GM23338 (cell line): ENCODE data around the gene ATP1B4. TPM values are rescaled to one million over a fixed set of nuclear protein-coding genes. Genes with fewer than 3 reads are reported as not detected.

Experiments used
- ATAC-seq: fragments of 200-7000 bp; cut with Tn5 transposase; 3 replicates; pipeline ENCODE4 v1.9.1; 2020
- DNase-seq: peaks from one replicate; pipeline ENCODE4 v3.0.0-alpha.2; 2015; ENCODE audit warnings: low spot score
- H2AFZ ChIP-seq: fragments of 200-600 bp; sonication (generic); 2 replicates; pipeline ENCODE4 v1.8.0; 2016; ENCODE audit warnings: antibody characterized with exemption, mild to moderate bottlenecking, moderate library complexity
- H3F3A ChIP-seq: fragments of 200-600 bp; sonication (generic); replicated peaks from 2 replicates; pipeline ENCODE4 v1.8.0; 2017; ENCODE audit warnings: antibody characterized with exemption, mixed run types, low read depth
- H3K27ac ChIP-seq: fragments of 200-600 bp; sonication (generic); 2 replicates; pipeline ENCODE4 v1.6.1; 2016; ENCODE audit warnings: low read depth
- H3K27me3 ChIP-seq: fragments of 200-600 bp; sonication (generic); 2 replicates; pipeline ENCODE4 v1.8.0; 2016; ENCODE audit warnings: mild to moderate bottlenecking, mixed run types, moderate library complexity; ENCODE audit not compliant: insufficient read depth
- H3K36me3 ChIP-seq: fragments of 200-600 bp; sonication (generic); 2 replicates; pipeline ENCODE4 v1.8.0; 2016; ENCODE audit warnings: mild to moderate bottlenecking; ENCODE audit not compliant: insufficient read depth
- H3K4me1 ChIP-seq: fragments of 200-600 bp; sonication (generic); 2 replicates; pipeline ENCODE4 v1.8.0; 2016; ENCODE audit warnings: mild to moderate bottlenecking, moderate library complexity; ENCODE audit not compliant: insufficient read depth
- H3K4me2 ChIP-seq: fragments of 200-600 bp; sonication (generic); 2 replicates; pipeline ENCODE4 v1.7.1; 2017; ENCODE audit warnings: mixed run types
- H3K4me3 ChIP-seq: fragments of 200-600 bp; sonication (generic); 2 replicates; pipeline ENCODE4 v1.6.1; 2016; ENCODE audit warnings: mixed run types
- H3K79me2 ChIP-seq: fragments of 200-600 bp; sonication (generic); replicated peaks from 2 replicates; pipeline ENCODE4 v1.8.0; 2017; ENCODE audit warnings: mild to moderate bottlenecking; ENCODE audit not compliant: insufficient read depth
- H3K9me2 ChIP-seq: fragments of 200-600 bp; sonication (generic); 2 replicates; pipeline ENCODE4 v1.8.0; 2017; ENCODE audit not compliant: insufficient read depth
- H4K20me1 ChIP-seq: fragments of 200-600 bp; sonication (generic); replicated peaks from 2 replicates; pipeline ENCODE4 v1.8.0; 2017; ENCODE audit warnings: mild to moderate bottlenecking; ENCODE audit not compliant: insufficient read depth
- H3K27ac Mint-ChIP-seq: 2 replicates; pipeline ENCODE4 v1.8.0; 2020; ENCODE audit warnings: inconsistent platforms, mild to moderate bottlenecking, moderate library complexity, mixed read lengths
- H3K27me3 Mint-ChIP-seq: 3 replicates; pipeline ENCODE4 v1.8.0; 2022; ENCODE audit warnings: low read depth, mild to moderate bottlenecking, moderate library complexity, mixed read lengths, inconsistent platforms; ENCODE audit not compliant: insufficient read depth, poor library complexity
- H3K36me3 Mint-ChIP-seq: 3 replicates; pipeline ENCODE4 v1.8.0; 2021; ENCODE audit warnings: low read depth, mild to moderate bottlenecking, inconsistent platforms, moderate library complexity, mixed read lengths
- H3K4me1 Mint-ChIP-seq: 3 replicates; pipeline ENCODE4 v1.8.0; 2020; ENCODE audit warnings: mild to moderate bottlenecking, inconsistent platforms, mixed read lengths
- H3K4me3 Mint-ChIP-seq: 3 replicates; pipeline ENCODE4 v1.8.0; 2021; ENCODE audit warnings: moderate library complexity, mild to moderate bottlenecking, inconsistent platforms, mixed read lengths
- H3K9me3 Mint-ChIP-seq: 3 replicates; pipeline ENCODE4 v1.8.0; 2020; ENCODE audit warnings: moderate library complexity, mild to moderate bottlenecking, inconsistent platforms, mixed read lengths
- CREB1 ChIP-seq: fragments of 250-450 bp; sonication (Bioruptor Pico); IDR thresholded peaks from 2 replicates; pipeline ENCODE4 v1.5.0; 2020; ENCODE audit warnings: low read depth, mild to moderate bottlenecking, moderate library complexity
- CTCF ChIP-seq, 2 experiments: fragments of 200-600 bp in 1 of 2; sonication (generic) in 1 of 2; conservative IDR thresholded peaks; 2 replicates each; pipeline versions ENCODE4 v1.5.1 to v1.6.1; 2016 to 2017; ENCODE audit warnings: antibody characterized with exemption in 2 of 2, low read depth in 2 of 2, mild to moderate bottlenecking in 2 of 2, moderate library complexity in 1 of 2
- EZH2 ChIP-seq: fragments of 200-600 bp; sonication (generic); IDR thresholded peaks from one replicate; pipeline ENCODE4 v1.8.0; 2017; ENCODE audit warnings: antibody characterized with exemption, mild to moderate bottlenecking, low read depth; ENCODE audit not compliant: unreplicated experiment
- EZH2phosphoT487 ChIP-seq: fragments of 200-600 bp; sonication (generic); IDR thresholded peaks from one replicate; pipeline ENCODE4 v1.8.1; 2018; ENCODE audit warnings: antibody characterized with exemption; ENCODE audit not compliant: unreplicated experiment
- JUNB ChIP-seq: IDR thresholded peaks from one replicate; pipeline ENCODE4 v1.6.1; 2016; ENCODE audit warnings: antibody characterized with exemption; ENCODE audit not compliant: unreplicated experiment
- NANOG ChIP-seq: IDR thresholded peaks from 2 replicates; pipeline ENCODE4 v1.6.1; 2016; ENCODE audit warnings: antibody characterized with exemption, borderline replicate concordance
- POLR2AphosphoS5 ChIP-seq: IDR thresholded peaks from 2 replicates; pipeline ENCODE4 v1.6.1; 2016; ENCODE audit warnings: antibody characterized with exemption, low read depth
- REST ChIP-seq: IDR thresholded peaks from one replicate; pipeline ENCODE4 v1.6.1; 2018; ENCODE audit warnings: antibody characterized with exemption; ENCODE audit not compliant: unreplicated experiment
- STAT1 ChIP-seq: IDR thresholded peaks from one replicate; pipeline ENCODE4 v1.6.1; 2016; ENCODE audit warnings: antibody characterized with exemption; ENCODE audit not compliant: unreplicated experiment
- ZNF114 ChIP-seq: fragments of 250-450 bp; sonication (Bioruptor Pico); IDR thresholded peaks from 2 replicates; pipeline ENCODE4 v1.5.0; 2020; ENCODE audit warnings: mild to moderate bottlenecking, moderate library complexity
- ZNF331 ChIP-seq: fragments of 250-450 bp; sonication (Bioruptor Pico); IDR thresholded peaks from 2 replicates; pipeline ENCODE4 v1.5.0; 2020; ENCODE audit warnings: low read depth, mild to moderate bottlenecking, moderate library complexity
- polyA plus RNA-seq: library from polyadenylated mRNA; unstranded; fragments of >200 nt; fragmentation: Nextera tagmentation; extraction: Ambion mirVana; gene quantifications from 2 replicates; pipeline ENCODE4 v1.2.1, GENCODE V29; 2016
- total RNA-seq: library from RNA; depleted of rRNA; stranded (reverse); fragments of >200 nt; shearing (Covaris generic); gene quantifications from 2 replicates; pipeline ENCODE4 v1.2.3, GENCODE V29; 2014
- TF ChIP-seq, protein P1 (sequence below): fragments of 250-450 bp; sonication (Bioruptor Pico); IDR thresholded peaks from 2 replicates; pipeline ENCODE4 v1.5.0; 2020; ENCODE audit warnings: mild to moderate bottlenecking, moderate library complexity
- TF ChIP-seq, protein P2 (sequence below): IDR thresholded peaks from 2 replicates; pipeline ENCODE4 v1.6.1; 2016; ENCODE audit warnings: antibody characterized with exemption

Gene ATP1B4
- total and polyA plus RNA-seq, 2 experiments from 2014 or later = not detected

DNA sequence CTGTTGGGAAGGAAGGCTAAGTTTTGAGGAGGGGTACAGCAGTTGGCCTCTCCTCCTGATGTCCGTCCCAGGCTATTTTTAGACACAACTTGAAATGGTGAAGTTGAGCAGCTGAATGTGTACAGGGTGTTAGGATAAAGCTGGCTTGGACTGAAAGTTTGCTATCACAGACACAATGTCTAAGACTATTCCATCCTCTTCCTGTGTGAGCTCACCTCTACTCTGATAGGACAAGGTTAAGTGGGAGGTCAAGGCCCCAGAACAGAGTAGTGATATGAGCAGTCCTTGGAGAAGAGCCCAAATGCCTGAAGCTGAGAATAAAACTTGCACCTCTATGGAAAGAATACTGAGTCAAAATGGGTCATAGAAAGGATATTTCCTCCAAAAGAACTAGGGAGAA lies 4.1 kb downstream of the ATP1B4 start:
- H3K4me1 Mint-ChIP-seq = no peaks in the 10 kb centered on the region
- H3K4me1 ChIP-seq = peaks cover 1% of the 10 kb centered on the region; the same call in 1 of the 2 replicates
- no peaks in the 10 kb centered on the region for H3K27me3 ChIP-seq
- H2AFZ ChIP-seq = no peak overlapping the region
- H3K4me3 ChIP-seq = no peak overlapping the region
- H3K36me3 Mint-ChIP-seq = no peaks in the 10 kb centered on the region
- no peaks in the 10 kb centered on the region for H3F3A ChIP-seq
- no peaks in the 10 kb centered on the region for H3K9me2 ChIP-seq
- no peaks in the 10 kb centered on the region for H3K9me3 Mint-ChIP-seq
- H3K4me2 ChIP-seq = no peak overlapping the region
- no peak overlapping the region for H3K27ac ChIP-seq
- TF ChIP-seq EZH2 (no peak), CREB1 (CRISPR knock-in tag) (no peak), ZNF114 (CRISPR knock-in tag) (no peak), JUNB (no peak), STAT1 (no peak), POLR2AphosphoS5 (no peak), ZNF331 (no peak), CTCF (conservative IDR thresholded peaks at IDR 0.05; ENCODE audit: low read depth in 2 of 2) (no peak), REST (no peak), NANOG (no peak), EZH2phosphoT487 (no peak)
- TF ChIP-seq, protein P1, sequence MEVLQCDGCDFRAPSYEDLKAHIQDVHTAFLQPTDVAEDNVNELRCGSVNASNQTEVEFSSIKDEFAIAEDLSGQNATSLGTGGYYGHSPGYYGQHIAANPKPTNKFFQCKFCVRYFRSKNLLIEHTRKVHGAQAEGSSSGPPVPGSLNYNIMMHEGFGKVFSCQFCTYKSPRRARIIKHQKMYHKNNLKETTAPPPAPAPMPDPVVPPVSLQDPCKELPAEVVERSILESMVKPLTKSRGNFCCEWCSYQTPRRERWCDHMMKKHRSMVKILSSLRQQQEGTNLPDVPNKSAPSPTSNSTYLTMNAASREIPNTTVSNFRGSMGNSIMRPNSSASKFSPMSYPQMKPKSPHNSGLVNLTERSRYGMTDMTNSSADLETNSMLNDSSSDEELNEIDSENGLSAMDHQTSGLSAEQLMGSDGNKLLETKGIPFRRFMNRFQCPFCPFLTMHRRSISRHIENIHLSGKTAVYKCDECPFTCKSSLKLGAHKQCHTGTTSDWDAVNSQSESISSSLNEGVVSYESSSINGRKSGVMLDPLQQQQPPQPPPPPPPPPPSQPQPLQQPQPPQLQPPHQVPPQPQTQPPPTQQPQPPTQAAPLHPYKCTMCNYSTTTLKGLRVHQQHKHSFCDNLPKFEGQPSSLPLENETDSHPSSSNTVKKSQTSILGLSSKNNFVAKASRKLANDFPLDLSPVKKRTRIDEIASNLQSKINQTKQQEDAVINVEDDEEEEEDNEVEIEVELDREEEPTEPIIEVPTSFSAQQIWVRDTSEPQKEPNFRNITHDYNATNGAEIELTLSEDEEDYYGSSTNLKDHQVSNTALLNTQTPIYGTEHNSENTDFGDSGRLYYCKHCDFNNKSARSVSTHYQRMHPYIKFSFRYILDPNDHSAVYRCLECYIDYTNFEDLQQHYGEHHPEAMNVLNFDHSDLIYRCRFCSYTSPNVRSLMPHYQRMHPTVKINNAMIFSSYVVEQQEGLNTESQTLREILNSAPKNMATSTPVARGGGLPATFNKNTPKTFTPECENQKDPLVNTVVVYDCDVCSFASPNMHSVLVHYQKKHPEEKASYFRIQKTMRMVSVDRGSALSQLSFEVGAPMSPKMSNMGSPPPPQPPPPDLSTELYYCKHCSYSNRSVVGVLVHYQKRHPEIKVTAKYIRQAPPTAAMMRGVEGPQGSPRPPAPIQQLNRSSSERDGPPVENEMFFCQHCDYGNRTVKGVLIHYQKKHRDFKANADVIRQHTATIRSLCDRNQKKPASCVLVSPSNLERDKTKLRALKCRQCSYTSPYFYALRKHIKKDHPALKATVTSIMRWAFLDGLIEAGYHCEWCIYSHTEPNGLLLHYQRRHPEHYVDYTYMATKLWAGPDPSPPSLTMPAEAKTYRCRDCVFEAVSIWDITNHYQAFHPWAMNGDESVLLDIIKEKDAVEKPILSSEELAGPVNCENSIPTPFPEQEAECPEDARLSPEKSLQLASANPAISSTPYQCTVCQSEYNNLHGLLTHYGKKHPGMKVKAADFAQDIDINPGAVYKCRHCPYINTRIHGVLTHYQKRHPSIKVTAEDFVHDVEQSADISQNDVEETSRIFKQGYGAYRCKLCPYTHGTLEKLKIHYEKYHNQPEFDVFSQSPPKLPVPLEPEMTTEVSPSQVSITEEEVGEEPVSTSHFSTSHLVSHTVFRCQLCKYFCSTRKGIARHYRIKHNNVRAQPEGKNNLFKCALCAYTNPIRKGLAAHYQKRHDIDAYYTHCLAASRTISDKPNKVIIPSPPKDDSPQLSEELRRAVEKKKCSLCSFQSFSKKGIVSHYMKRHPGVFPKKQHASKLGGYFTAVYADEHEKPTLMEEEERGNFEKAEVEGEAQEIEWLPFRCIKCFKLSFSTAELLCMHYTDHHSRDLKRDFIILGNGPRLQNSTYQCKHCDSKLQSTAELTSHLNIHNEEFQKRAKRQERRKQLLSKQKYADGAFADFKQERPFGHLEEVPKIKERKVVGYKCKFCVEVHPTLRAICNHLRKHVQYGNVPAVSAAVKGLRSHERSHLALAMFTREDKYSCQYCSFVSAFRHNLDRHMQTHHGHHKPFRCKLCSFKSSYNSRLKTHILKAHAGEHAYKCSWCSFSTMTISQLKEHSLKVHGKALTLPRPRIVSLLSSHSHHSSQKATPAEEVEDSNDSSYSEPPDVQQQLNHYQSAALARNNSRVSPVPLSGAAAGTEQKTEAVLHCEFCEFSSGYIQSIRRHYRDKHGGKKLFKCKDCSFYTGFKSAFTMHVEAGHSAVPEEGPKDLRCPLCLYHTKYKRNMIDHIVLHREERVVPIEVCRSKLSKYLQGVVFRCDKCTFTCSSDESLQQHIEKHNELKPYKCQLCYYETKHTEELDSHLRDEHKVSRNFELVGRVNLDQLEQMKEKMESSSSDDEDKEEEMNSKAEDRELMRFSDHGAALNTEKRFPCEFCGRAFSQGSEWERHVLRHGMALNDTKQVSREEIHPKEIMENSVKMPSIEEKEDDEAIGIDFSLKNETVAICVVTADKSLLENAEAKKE (CRISPR knock-in tag) = no peak
- TF ChIP-seq, protein P2, sequence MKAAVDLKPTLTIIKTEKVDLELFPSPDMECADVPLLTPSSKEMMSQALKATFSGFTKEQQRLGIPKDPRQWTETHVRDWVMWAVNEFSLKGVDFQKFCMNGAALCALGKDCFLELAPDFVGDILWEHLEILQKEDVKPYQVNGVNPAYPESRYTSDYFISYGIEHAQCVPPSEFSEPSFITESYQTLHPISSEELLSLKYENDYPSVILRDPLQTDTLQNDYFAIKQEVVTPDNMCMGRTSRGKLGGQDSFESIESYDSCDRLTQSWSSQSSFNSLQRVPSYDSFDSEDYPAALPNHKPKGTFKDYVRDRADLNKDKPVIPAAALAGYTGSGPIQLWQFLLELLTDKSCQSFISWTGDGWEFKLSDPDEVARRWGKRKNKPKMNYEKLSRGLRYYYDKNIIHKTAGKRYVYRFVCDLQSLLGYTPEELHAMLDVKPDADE = no peak
- no peaks in the 10 kb centered on the region for H4K20me1 ChIP-seq
- no peak for DNase-seq
- H3K27ac Mint-ChIP-seq = no peak overlapping the region
- H3K27me3 Mint-ChIP-seq = peaks cover 2% of the 10 kb centered on the region
- no peaks in the 10 kb centered on the region for H3K36me3 ChIP-seq
- ATAC-seq = no peak
- no peak overlapping the region for H3K4me3 Mint-ChIP-seq
- no peaks in the 10 kb centered on the region for H3K79me2 ChIP-seq
